BE2C (cell line): Measurements from ENCODE around the gene STXBP4.

ENCODE experiments used
- DNase-seq: peaks from one replicate; pipeline ENCODE4 v3.0.0-alpha.2; 2020
- H3K27me3 ChIP-seq: fragments of 250-450 bp; sonication (Bioruptor Pico); 2 replicates; pipeline ENCODE4 v1.5.1; 2020; ENCODE audit warnings: mild to moderate bottlenecking
- H3K36me3 ChIP-seq: fragments of 250-450 bp; sonication (Bioruptor Pico); 2 replicates; pipeline ENCODE4 v1.5.1; 2020; ENCODE audit warnings: mild to moderate bottlenecking
- H3K4me1 ChIP-seq: fragments of 250-450 bp; sonication (Bioruptor Pico); 2 replicates; pipeline ENCODE4 v1.5.1; 2020
- H3K4me3 ChIP-seq: 2 replicates; pipeline ENCODE4 v1.5.1; 2011; ENCODE audit warnings: low read depth, low read length
- H3K9me3 ChIP-seq: fragments of 250-450 bp; sonication (Bioruptor Pico); 2 replicates; pipeline ENCODE4 v1.5.1; 2020
- TF ChIP-seq, protein P1 (sequence below): IDR thresholded peaks from 2 replicates; pipeline ENCODE4 v1.5.1; 2012; ENCODE audit warnings: mild to moderate bottlenecking, low read depth, low read length

The STXBP4 gene

DNA sequence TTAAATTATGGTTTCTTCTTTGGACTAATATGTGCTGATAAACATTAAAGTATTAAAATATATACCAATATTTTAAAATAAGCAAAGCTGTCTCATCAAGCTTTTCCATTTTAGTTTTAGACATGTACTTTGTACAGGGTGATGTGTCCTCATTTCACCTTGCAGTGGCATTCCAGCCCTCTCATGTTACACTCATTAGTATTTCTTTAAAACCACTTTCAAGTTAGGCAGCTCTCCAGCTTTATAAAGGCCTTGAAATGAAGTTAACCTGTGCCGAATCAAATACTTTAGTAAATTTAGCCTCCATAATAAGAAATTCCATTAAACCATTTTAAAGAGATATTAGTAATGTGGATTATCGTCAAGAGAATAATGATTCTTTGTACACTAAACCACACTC lies 188.6 kb downstream of the STXBP4 start:
- H3K27me3 ChIP-seq: no peaks in the 10 kb centered on the region
- no peak for DNase-seq
- H3K4me3 ChIP-seq: no peak overlapping the region
- peaks cover 4% of the 10 kb centered on the region for H3K4me1 ChIP-seq
- TF ChIP-seq, protein P1, sequence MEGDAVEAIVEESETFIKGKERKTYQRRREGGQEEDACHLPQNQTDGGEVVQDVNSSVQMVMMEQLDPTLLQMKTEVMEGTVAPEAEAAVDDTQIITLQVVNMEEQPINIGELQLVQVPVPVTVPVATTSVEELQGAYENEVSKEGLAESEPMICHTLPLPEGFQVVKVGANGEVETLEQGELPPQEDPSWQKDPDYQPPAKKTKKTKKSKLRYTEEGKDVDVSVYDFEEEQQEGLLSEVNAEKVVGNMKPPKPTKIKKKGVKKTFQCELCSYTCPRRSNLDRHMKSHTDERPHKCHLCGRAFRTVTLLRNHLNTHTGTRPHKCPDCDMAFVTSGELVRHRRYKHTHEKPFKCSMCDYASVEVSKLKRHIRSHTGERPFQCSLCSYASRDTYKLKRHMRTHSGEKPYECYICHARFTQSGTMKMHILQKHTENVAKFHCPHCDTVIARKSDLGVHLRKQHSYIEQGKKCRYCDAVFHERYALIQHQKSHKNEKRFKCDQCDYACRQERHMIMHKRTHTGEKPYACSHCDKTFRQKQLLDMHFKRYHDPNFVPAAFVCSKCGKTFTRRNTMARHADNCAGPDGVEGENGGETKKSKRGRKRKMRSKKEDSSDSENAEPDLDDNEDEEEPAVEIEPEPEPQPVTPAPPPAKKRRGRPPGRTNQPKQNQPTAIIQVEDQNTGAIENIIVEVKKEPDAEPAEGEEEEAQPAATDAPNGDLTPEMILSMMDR: no peak
- no peaks in the 10 kb centered on the region for H3K9me3 ChIP-seq
- no peaks in the 10 kb centered on the region for H3K36me3 ChIP-seq

DNA sequence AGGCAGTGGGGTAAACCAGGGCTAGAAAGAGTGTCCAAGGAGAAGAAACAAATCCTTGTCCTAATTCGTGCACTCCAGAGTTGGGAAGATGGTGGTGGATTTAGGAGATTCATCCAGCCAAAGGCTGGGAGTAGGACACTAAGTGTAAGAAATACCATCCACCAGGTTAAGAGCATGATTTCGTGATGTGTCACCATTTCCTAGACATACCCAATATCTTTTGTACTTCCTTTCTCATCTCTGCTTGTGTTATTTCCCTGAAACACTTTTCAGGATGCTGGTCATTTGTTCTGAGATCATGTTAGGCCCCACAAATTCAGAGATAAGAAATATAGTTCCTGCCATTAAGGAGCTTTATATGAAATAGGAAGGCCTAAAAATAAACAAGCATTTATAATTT lies 189.9 kb downstream of the STXBP4 start:
- no peaks in the 10 kb centered on the region for H3K27me3 ChIP-seq
- TF ChIP-seq, protein P1: no peak
- peaks cover 4% of the 10 kb centered on the region for H3K4me1 ChIP-seq
- H3K9me3 ChIP-seq: no peaks in the 10 kb centered on the region
- H3K4me3 ChIP-seq: no peak overlapping the region
- no peak for DNase-seq
- no peaks in the 10 kb centered on the region for H3K36me3 ChIP-seq

DNA sequence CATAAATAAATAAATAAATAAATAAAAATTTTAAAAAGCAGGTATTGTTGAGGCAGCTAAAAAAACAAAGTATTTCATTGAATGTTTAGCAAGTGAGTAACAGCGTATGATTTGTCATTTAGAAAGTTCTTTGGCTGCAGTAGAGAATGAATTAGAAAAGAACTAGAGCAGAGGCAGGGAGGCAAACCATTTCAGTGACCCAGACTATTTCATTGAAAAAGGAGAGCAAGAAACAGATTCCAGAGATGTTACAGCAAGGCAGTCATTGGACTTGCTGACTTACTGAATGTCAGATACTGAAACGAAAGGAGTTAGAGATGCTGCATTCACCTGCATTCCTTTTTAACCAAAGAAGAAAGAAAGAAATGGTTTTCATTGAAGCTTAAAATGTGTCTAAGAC lies 190.7 kb downstream of the STXBP4 start:
- Histone ChIP-seq H3K9me3 (no peaks in the 10 kb centered on the region), H3K4me3 (no peak overlapping the region), H3K27me3 (no peaks in the 10 kb centered on the region), H3K4me1 (peaks cover 4% of the 10 kb centered on the region), H3K36me3 (no peaks in the 10 kb centered on the region)
- DNase-seq: no peak
- TF ChIP-seq, protein P1: no peak

DNA sequence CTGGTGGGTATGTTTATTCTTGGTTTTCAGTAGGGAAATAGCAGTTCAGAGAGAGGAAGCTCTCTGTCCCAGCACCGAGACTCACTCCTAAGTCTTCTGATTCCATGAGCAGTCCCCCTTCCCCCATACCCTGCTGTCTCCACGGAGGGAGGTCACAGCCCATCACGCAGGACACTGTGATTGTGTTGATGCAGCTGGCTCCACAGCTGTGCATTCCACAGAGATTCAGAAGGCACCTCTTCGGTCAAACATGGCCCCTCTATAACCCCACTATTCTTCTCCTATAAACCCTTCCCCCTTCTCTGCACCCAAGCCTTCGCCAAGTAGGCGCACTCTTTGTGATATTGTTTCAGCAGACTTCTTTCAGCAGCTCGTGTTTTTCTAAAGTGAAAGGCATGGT lies 191.9 kb downstream of the STXBP4 start:
- DNase-seq: no peak
- Histone ChIP-seq H3K4me1 (peaks cover 4% of the 10 kb centered on the region), H3K27me3 (no peaks in the 10 kb centered on the region), H3K4me3 (no peak overlapping the region), H3K9me3 (no peaks in the 10 kb centered on the region), H3K36me3 (no peaks in the 10 kb centered on the region)
- TF ChIP-seq, protein P1: no peak

DNA sequence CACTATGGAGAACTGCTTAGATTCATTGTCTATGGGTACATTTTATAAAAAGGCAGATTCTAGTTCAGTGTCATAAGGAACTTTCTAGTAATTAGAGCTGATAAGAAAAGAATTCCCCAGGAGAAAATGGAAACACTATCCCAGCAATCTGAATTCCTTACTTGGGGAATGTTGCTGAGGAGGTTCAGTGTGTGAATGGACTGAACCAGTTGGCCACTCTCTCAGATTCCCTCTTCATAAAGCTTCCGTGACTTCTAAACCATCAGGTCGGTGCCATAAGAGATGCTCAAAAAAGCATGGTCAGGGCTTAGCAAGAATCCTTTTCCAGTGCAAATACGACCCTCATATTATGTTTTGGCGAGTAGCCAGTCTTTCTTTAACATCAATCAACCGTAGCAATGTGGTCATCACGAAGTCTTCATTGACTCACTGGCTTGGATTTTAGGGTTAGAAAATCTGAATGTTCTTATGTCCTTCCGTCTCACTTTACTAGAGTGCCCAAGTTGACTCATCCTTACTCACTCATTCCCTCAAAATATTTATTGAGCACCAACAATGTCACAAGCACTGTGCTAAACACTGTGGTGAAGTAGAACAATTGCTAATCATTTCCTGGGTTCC lies 193.5 kb downstream of the STXBP4 start:
- H3K36me3 ChIP-seq: no peaks in the 10 kb centered on the region
- TF ChIP-seq, protein P1: no peak
- H3K27me3 ChIP-seq: no peaks in the 10 kb centered on the region
- no peaks in the 10 kb centered on the region for H3K4me1 ChIP-seq
- DNase-seq: no peak
- no peaks in the 10 kb centered on the region for H3K9me3 ChIP-seq
- no peak overlapping the region for H3K4me3 ChIP-seq

DNA sequence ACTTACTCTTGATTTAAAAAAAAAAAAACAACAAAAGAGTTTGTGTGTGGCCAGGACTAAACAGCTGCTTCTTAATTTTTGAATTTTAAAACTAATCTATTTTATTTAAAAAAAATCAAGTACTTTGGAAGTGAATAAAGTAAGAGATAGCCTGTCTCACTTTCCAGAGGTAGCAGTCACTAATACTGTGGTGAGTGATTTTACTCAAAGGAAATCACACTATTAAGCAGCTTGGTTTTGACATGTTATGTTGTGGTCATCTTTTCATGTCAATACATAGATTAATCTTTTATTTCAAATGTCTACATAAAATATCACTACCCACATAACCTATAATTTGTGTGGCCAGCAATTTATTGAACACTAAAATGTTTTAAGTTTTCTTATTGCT lies 194.0 kb downstream of the STXBP4 start:
- TF ChIP-seq, protein P1: no peak
- Histone ChIP-seq H3K4me1 (no peaks in the 10 kb centered on the region), H3K4me3 (no peak overlapping the region), H3K36me3 (no peaks in the 10 kb centered on the region), H3K27me3 (no peaks in the 10 kb centered on the region), H3K9me3 (no peaks in the 10 kb centered on the region)
- no peak for DNase-seq
